SK-N-DZ (cell line): ENCODE data around the gene PPM1M.

Experiments used
- DNase-seq: peaks from one replicate; pipeline ENCODE4 v3.0.0-alpha.2; 2015; ENCODE audit warnings: low spot score
- small RNA-seq, 2 experiments: library from RNA; depleted of rRNA; stranded (forward); fragments of <200 nt; gene quantifications; one replicate each; pipeline ENCODE3, GENCODE V24; 2014

Gene PPM1M

GRCh38 chr3:52295671-52296208 is 50.2 kb downstream of the PPM1M start:
- no peak for DNase-seq

GRCh38 chr3:52297242-52298148 is 51.9 kb downstream of the PPM1M start:
- DNase-seq = no peak

DNA sequence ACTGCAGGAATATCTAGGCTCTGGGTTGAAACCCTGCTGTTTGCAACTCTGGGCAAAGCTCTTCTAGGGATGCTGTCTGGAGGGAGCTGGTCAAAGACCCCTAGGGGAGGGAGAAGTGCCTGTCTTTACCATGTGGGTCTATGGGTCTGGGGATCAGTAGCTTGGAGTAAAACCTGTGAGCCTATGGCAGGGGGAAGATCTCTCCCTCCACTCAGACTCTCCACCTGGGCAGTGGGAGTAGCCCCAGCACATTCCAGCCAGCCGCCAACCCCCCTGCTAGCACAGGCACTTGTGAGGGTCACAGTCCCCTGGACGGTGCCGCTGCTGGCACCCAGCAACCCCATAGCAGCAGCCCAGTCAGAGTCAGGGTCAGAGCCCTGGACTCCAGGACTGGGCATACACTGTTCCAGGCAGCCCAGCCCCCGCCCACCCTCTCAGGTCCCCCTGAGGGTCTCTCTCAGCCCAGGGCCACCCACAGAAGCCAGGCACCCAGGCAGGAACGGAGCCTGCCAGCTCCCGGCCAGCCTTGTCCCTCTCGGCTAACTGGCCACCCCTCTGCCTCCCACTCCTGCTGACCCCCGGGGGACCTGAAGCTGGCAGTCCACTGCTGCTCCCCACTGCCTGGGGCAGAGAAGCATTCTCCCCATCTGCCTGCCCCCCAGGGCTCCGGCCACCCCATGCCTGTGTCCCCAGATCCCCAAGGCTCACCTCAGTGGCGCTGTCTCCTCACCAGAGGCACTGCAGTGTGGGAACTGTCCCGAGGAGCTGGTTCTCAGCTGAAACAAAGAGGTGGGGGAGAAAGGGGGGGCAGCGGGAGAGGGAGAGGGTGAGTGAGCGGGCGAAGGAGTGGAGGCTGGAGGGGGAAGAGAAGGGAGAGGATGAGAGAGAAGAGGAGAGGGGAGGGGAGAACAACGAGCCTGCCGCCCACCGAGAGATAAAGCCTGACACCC is 52.9 kb downstream of the PPM1M start:
- no peak for DNase-seq

- no peak for DNase-seq
Measured at GRCh38 chr3:52299247-52299878, 53.8 kb downstream of the PPM1M start.

Small RNA genes lying within 50 kb of the gene (small RNA-seq; reads per million reads assigned to genes)
- 0.39 to 0.67 reads per million in 2 experiments for gene MIR135A1
- gene MIRLET7G = 7.0 to 85.9 reads per million in 2 experiments
